ENCODE results near the gene G2E3. TPM values are rescaled to one million over a fixed set of nuclear protein-coding genes. Genes with fewer than 3 reads are reported as not detected.

G2E3 gene
- total RNA-seq, 1 donor, result 11.9 TPM

DNA sequence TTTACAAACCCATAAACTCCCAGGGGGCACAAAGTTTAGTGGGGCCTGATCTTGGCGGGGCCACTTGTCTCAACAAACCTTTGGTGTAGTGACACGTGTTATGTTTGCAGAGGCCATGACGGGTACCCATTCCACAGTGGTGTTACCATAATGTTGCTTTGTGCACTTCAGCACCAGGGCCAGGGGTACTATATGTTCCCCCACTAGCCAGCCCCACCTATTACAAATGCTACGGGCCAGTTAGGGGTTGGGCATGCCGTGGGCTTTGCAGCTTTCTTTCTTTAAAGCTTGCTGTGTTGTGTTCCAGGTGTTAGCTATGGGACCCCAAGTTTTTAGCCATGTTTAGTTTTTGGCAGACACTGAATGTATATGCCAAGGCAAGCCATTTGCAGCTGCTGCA, 30.8 kb upstream of the G2E3 start:
- Histone ChIP-seq H3K27ac (ENCODE audit: low read depth, low read length) (no peak overlapping the region), H3K36me3 (ENCODE audit: insufficient read depth, low read length) (no peaks in the 10 kb centered on the region), H3K27me3 (ENCODE audit: insufficient read depth, low read length) (no peaks in the 10 kb centered on the region), H3K4me1 (ENCODE audit: insufficient read depth, low read length) (no peaks in the 10 kb centered on the region), H3K4me3 (ENCODE audit: insufficient read depth, low read length) (no peak overlapping the region), H3K79me2 (ENCODE audit: insufficient read depth, low read length) (no peaks in the 10 kb centered on the region), H3K4me2 (ENCODE audit: insufficient read depth, low read length) (no peak overlapping the region), H3K9me3 (ENCODE audit: low read depth, low read length) (no peaks in the 10 kb centered on the region), H4K20me1 (ENCODE audit: insufficient read depth, low read length) (no peaks in the 10 kb centered on the region), H2AFZ (ENCODE audit: low read length) (no peak overlapping the region)
- DNase-seq (ENCODE audit: insufficient read length, low spot score, missing footprints), result no peak
- TF ChIP-seq, protein P1, sequence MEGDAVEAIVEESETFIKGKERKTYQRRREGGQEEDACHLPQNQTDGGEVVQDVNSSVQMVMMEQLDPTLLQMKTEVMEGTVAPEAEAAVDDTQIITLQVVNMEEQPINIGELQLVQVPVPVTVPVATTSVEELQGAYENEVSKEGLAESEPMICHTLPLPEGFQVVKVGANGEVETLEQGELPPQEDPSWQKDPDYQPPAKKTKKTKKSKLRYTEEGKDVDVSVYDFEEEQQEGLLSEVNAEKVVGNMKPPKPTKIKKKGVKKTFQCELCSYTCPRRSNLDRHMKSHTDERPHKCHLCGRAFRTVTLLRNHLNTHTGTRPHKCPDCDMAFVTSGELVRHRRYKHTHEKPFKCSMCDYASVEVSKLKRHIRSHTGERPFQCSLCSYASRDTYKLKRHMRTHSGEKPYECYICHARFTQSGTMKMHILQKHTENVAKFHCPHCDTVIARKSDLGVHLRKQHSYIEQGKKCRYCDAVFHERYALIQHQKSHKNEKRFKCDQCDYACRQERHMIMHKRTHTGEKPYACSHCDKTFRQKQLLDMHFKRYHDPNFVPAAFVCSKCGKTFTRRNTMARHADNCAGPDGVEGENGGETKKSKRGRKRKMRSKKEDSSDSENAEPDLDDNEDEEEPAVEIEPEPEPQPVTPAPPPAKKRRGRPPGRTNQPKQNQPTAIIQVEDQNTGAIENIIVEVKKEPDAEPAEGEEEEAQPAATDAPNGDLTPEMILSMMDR (IDR thresholded peaks at IDR 0.05; ENCODE audit: extremely low read depth, low read depth, low read length), result no peak

GRCh38 chr14:30528778-30529642, 29.9 kb upstream of the G2E3 start:
- Histone ChIP-seq H3K4me1 (ENCODE audit: insufficient read depth, low read length) (no peaks in the 10 kb centered on the region), H3K79me2 (ENCODE audit: insufficient read depth, low read length) (no peaks in the 10 kb centered on the region), H2AFZ (ENCODE audit: low read length) (no peak overlapping the region), H3K27me3 (ENCODE audit: insufficient read depth, low read length) (no peaks in the 10 kb centered on the region), H4K20me1 (ENCODE audit: insufficient read depth, low read length) (no peaks in the 10 kb centered on the region), H3K36me3 (ENCODE audit: insufficient read depth, low read length) (no peaks in the 10 kb centered on the region), H3K9me3 (ENCODE audit: low read depth, low read length) (no peaks in the 10 kb centered on the region), H3K4me3 (ENCODE audit: insufficient read depth, low read length) (no peak overlapping the region), H3K27ac (ENCODE audit: low read depth, low read length) (no peak overlapping the region), H3K4me2 (ENCODE audit: insufficient read depth, low read length) (no peak overlapping the region)
- TF ChIP-seq, protein P1 (IDR thresholded peaks at IDR 0.05; ENCODE audit: extremely low read depth, low read depth, low read length), result no peak
- no peak for DNase-seq (ENCODE audit: insufficient read length, low spot score, missing footprints)

- Histone ChIP-seq H3K79me2 (ENCODE audit: insufficient read depth, low read length) (no peaks in the 10 kb centered on the region), H3K27ac (ENCODE audit: low read depth, low read length) (no peak overlapping the region), H3K4me3 (ENCODE audit: insufficient read depth, low read length) (no peak overlapping the region), H3K4me1 (ENCODE audit: insufficient read depth, low read length) (no peaks in the 10 kb centered on the region), H3K27me3 (ENCODE audit: insufficient read depth, low read length) (no peaks in the 10 kb centered on the region), H4K20me1 (ENCODE audit: insufficient read depth, low read length) (no peaks in the 10 kb centered on the region), H3K4me2 (ENCODE audit: insufficient read depth, low read length) (no peak overlapping the region), H3K36me3 (ENCODE audit: insufficient read depth, low read length) (no peaks in the 10 kb centered on the region), H3K9me3 (ENCODE audit: low read depth, low read length) (no peaks in the 10 kb centered on the region), H2AFZ (ENCODE audit: low read length) (no peak overlapping the region)
- TF ChIP-seq, protein P1 (IDR thresholded peaks at IDR 0.05; ENCODE audit: extremely low read depth, low read depth, low read length), result no peak
- DNase-seq (ENCODE audit: insufficient read length, low spot score, missing footprints), result no peak
Observed at GRCh38 chr14:30532264-30532663, 26.7 kb upstream of the G2E3 start.

GRCh38 chr14:30533126-30533525, 25.8 kb upstream of the G2E3 start:
- Histone ChIP-seq H4K20me1 (ENCODE audit: insufficient read depth, low read length) (no peaks in the 10 kb centered on the region), H3K4me1 (ENCODE audit: insufficient read depth, low read length) (no peaks in the 10 kb centered on the region), H3K9me3 (ENCODE audit: low read depth, low read length) (no peaks in the 10 kb centered on the region), H2AFZ (ENCODE audit: low read length) (no peak overlapping the region), H3K4me2 (ENCODE audit: insufficient read depth, low read length) (no peak overlapping the region), H3K27ac (ENCODE audit: low read depth, low read length) (no peak overlapping the region), H3K27me3 (ENCODE audit: insufficient read depth, low read length) (no peaks in the 10 kb centered on the region), H3K4me3 (ENCODE audit: insufficient read depth, low read length) (no peak overlapping the region), H3K36me3 (ENCODE audit: insufficient read depth, low read length) (no peaks in the 10 kb centered on the region), H3K79me2 (ENCODE audit: insufficient read depth, low read length) (no peaks in the 10 kb centered on the region)
- TF ChIP-seq, protein P1 (IDR thresholded peaks at IDR 0.05; ENCODE audit: extremely low read depth, low read depth, low read length), result no peak
- DNase-seq (ENCODE audit: insufficient read length, low spot score, missing footprints), result no peak

Measured in osteoblast (primary cell).